H9 (cell line): ENCODE measurements around the gene SERPINE2. TPM values are rescaled to one million over a fixed set of nuclear protein-coding genes. Genes with fewer than 3 reads are reported as not detected.

Experiments
- DNase-seq: peaks from one replicate; pipeline ENCODE4 v3.0.0-alpha.2; 2017
- H2AFZ ChIP-seq: one replicate; pipeline ENCODE4 v1.6.1; 2013; ENCODE audit warnings: mild to moderate bottlenecking, low read length, control low read depth, moderate library complexity
- H2AK5ac ChIP-seq: 2 replicates; pipeline ENCODE4 v1.6.1; 2013; ENCODE audit warnings: low read length, control low read depth, mixed read lengths; ENCODE audit not compliant: insufficient read length
- H2BK120ac ChIP-seq: one replicate; pipeline ENCODE4 v1.6.1; 2013; ENCODE audit warnings: low read depth, mild to moderate bottlenecking, low read length, control low read depth, inconsistent platforms; ENCODE audit not compliant: poor library complexity, severe bottlenecking
- H2BK12ac ChIP-seq: 2 replicates; pipeline ENCODE4 v1.6.1; 2013; ENCODE audit warnings: low read length, control low read depth, mixed read lengths, low read depth; ENCODE audit not compliant: insufficient read length
- H2BK15ac ChIP-seq: 2 replicates; pipeline ENCODE4 v1.6.1; 2013; ENCODE audit warnings: low read depth, low read length, control low read depth
- H2BK20ac ChIP-seq: one replicate; pipeline ENCODE4 v1.6.1; 2013; ENCODE audit warnings: low read depth, mild to moderate bottlenecking, low read length, control low read depth, inconsistent platforms; ENCODE audit not compliant: poor library complexity, severe bottlenecking
- H2BK5ac ChIP-seq: 2 replicates; pipeline ENCODE4 v1.6.1; 2013; ENCODE audit warnings: low read length, control low read depth, mixed read lengths; ENCODE audit not compliant: insufficient read length
- H3K14ac ChIP-seq: 2 replicates; pipeline ENCODE4 v1.6.1; 2013; ENCODE audit warnings: low read length, control low read depth; ENCODE audit not compliant: insufficient read depth
- H3K18ac ChIP-seq: 2 replicates; pipeline ENCODE4 v1.6.1; 2013; ENCODE audit warnings: low read depth, mild to moderate bottlenecking, mixed read lengths, low read length, control low read depth; ENCODE audit not compliant: insufficient read length
- H3K23ac ChIP-seq: 2 replicates; pipeline ENCODE4 v1.6.1; 2013; ENCODE audit warnings: low read length, control low read depth, mixed read lengths, low read depth; ENCODE audit not compliant: insufficient read length
- H3K23me2 ChIP-seq: 2 replicates; pipeline ENCODE4 v1.6.1; 2013; ENCODE audit warnings: low read depth, mild to moderate bottlenecking, mixed read lengths, low read length, control low read depth; ENCODE audit not compliant: insufficient read length, poor library complexity, severe bottlenecking
- H3K27ac ChIP-seq: 2 replicates; pipeline ENCODE4 v1.5.1; 2013; ENCODE audit warnings: low read length, control low read depth, mixed read lengths, low read depth; ENCODE audit not compliant: insufficient read length
- H3K27me3 ChIP-seq: 2 replicates; pipeline ENCODE4 v1.6.1; 2013; ENCODE audit warnings: low read length, control low read depth, inconsistent platforms; ENCODE audit not compliant: insufficient read depth
- H3K4ac ChIP-seq: 2 replicates; pipeline ENCODE4 v1.6.1; 2013; ENCODE audit warnings: low read depth, mild to moderate bottlenecking, control low read depth, inconsistent platforms, low read length, moderate library complexity
- H3K4me1 ChIP-seq: 2 replicates; pipeline ENCODE4 v1.6.1; 2013; ENCODE audit warnings: low read length, control low read depth, inconsistent platforms; ENCODE audit not compliant: insufficient read depth
- H3K4me2 ChIP-seq: 2 replicates; pipeline ENCODE4 v1.6.1; 2013; ENCODE audit warnings: low read length, control low read depth, mixed read lengths; ENCODE audit not compliant: insufficient read length, insufficient read depth
- H3K56ac ChIP-seq: 2 replicates; pipeline ENCODE4 v1.6.1; 2013; ENCODE audit warnings: low read depth, mild to moderate bottlenecking, mixed read lengths, low read length, control low read depth; ENCODE audit not compliant: insufficient read length
- H3K79me1 ChIP-seq: 2 replicates; pipeline ENCODE4 v1.6.1; 2013; ENCODE audit warnings: low read depth, mild to moderate bottlenecking, moderate library complexity, low read length, control low read depth, inconsistent platforms; ENCODE audit not compliant: insufficient read depth, poor library complexity, severe bottlenecking
- H3K79me2 ChIP-seq: 2 replicates; pipeline ENCODE4 v1.6.1; 2013; ENCODE audit warnings: low read length, control low read depth, inconsistent platforms; ENCODE audit not compliant: insufficient read depth
- H3K9ac ChIP-seq: 2 replicates; pipeline ENCODE4 v1.6.1; 2013; ENCODE audit warnings: low read length, control low read depth, mixed read lengths; ENCODE audit not compliant: insufficient read length; ENCODE audit errors: extremely low read depth
- H3K9me3 ChIP-seq: one replicate; pipeline ENCODE4 v1.6.1; 2013; ENCODE audit warnings: low read depth, low read length, inconsistent platforms; ENCODE audit not compliant: control insufficient read depth
- H3T11ph ChIP-seq: one replicate; pipeline ENCODE4 v1.6.1; 2013; ENCODE audit warnings: mild to moderate bottlenecking, low read length, control low read depth, inconsistent platforms
- H4K20me1 ChIP-seq: one replicate; pipeline ENCODE4 v1.6.1; 2013; ENCODE audit not compliant: control insufficient read depth, insufficient read length, insufficient read depth
- H4K5ac ChIP-seq: 2 replicates; pipeline ENCODE4 v1.6.1; 2013; ENCODE audit warnings: low read depth, mild to moderate bottlenecking, mixed read lengths, low read length, control low read depth; ENCODE audit not compliant: insufficient read length
- H4K8ac ChIP-seq: replicated peaks from 2 replicates; pipeline ENCODE4 v1.6.1; 2013; ENCODE audit warnings: low read length, control low read depth, mixed read lengths, low read depth; ENCODE audit not compliant: insufficient read length
- H4K91ac ChIP-seq: 2 replicates; pipeline ENCODE4 v1.6.1; 2013; ENCODE audit warnings: low read depth, mild to moderate bottlenecking, moderate library complexity, mixed read lengths, low read length, control low read depth; ENCODE audit not compliant: insufficient read length
- H3K27ac Mint-ChIP-seq, 3 experiments: 2 replicates in 2 of 3; 3 replicates in 1 of 3; pipeline ENCODE4 v1.8.0; 2020 to 2021; ENCODE audit warnings: mixed read lengths in 3 of 3, mild to moderate bottlenecking in 1 of 3, moderate library complexity in 1 of 3
- H3K27me3 Mint-ChIP-seq: 2 replicates; pipeline ENCODE4 v1.8.0; 2021; ENCODE audit warnings: low read depth, mild to moderate bottlenecking, moderate library complexity, mixed read lengths
- H3K36me3 Mint-ChIP-seq, 3 experiments: 2 replicates in 2 of 3; 3 replicates in 1 of 3; pipeline ENCODE4 v1.8.0; 2020 to 2021; ENCODE audit warnings: low read depth in 3 of 3, mixed read lengths in 3 of 3; ENCODE audit not compliant: insufficient read depth in 1 of 3
- H3K4me1 Mint-ChIP-seq, 2 experiments: 2 replicates each; pipeline ENCODE4 v1.8.0; 2020; ENCODE audit warnings: mixed read lengths in 2 of 2
- H3K4me3 Mint-ChIP-seq, 2 experiments: 2 replicates in 1 of 2; 3 replicates in 1 of 2; pipeline ENCODE4 v1.8.0; 2020 to 2021; ENCODE audit warnings: mild to moderate bottlenecking in 2 of 2, mixed read lengths in 2 of 2, moderate library complexity in 1 of 2
- H3K9me3 Mint-ChIP-seq, 2 experiments: 2 replicates in 1 of 2; 3 replicates in 1 of 2; pipeline ENCODE4 v1.8.0; 2020; ENCODE audit warnings: mild to moderate bottlenecking in 2 of 2, mixed read lengths in 2 of 2, moderate library complexity in 1 of 2
- CTCF ChIP-seq: fragments of 200-600 bp; sonication (generic); conservative IDR thresholded peaks from 3 replicates; pipeline ENCODE4 v1.8.0; 2021; ENCODE audit warnings: antibody characterized with exemption, mild to moderate bottlenecking
- WGBS: extraction: QIAGEN DNeasy Blood & Tissue Kit; methylation state at CpG from one replicate; pipeline ENCODE4 v1.1.7; 2013; ENCODE audit warnings: missing lambda C conversion rate, low lambda C conversion rate, mixed read lengths; ENCODE audit not compliant: insufficient read length; ENCODE audit errors: extremely low coverage; 5-methylcytosine and 5-hydroxymethylcytosine counted together
- total RNA-seq: library from RNA; stranded (reverse); gene quantifications from 2 replicates; pipeline ENCODE4 v1.2.1, GENCODE V29; 2021

SERPINE2 gene
- total RNA-seq, 1 experiment from 2014 or later: 40.0 TPM

GRCh38 chr2:223993634-223994232, 45.4 kb downstream of the SERPINE2 start:
- H3K4me2 ChIP-seq: no peak overlapping the region
- H3K4me3 Mint-ChIP-seq: no peak overlapping the region

More at GRCh38 chr2:223993634-223994232, 45.4 kb downstream of the SERPINE2 start:
- H4K91ac ChIP-seq: no peak overlapping the region
- Mint-ChIP-seq H3K27me3 (no peaks in the 10 kb centered on the region), H3K36me3 (peaks cover 0 to 6% (median 0%) of the 10 kb centered on the region in 3 experiments; a peak in 4 of 7 replicates), H3K27ac (0 out of 7 replicates have a peak overlapping the region, but pooled peaks of 1 of the 3 experiments have one; percentile 12), H3K4me1 (peaks cover 6 to 11% of the 10 kb centered on the region in 2 experiments; a peak in 3 of 4 replicates), H3K9me3 (no peaks in the 10 kb centered on the region; a peak in 1 of 5 replicates)
- H2AFZ ChIP-seq: no peak overlapping the region
- H2BK15ac ChIP-seq: no peak overlapping the region
- H4K5ac ChIP-seq: no peak overlapping the region
- H3K23ac ChIP-seq: no peak overlapping the region
- no CpG with 5 or more reads among the region's 5 CpGs for whole genome bisulfite sequencing
- H4K8ac ChIP-seq: no peak overlapping the region
- TF ChIP-seq CTCF: peak; percentile 91
- H3K79me1 ChIP-seq: no peaks in the 10 kb centered on the region
- H3K79me2 ChIP-seq: no peaks in the 10 kb centered on the region
- DNase-seq: no peak
- no peak overlapping the region for H3T11ph ChIP-seq
- H3K9me3 ChIP-seq: no peaks in the 10 kb centered on the region
- no peaks in the 10 kb centered on the region for H3K4me1 ChIP-seq
- no peak overlapping the region for H2BK20ac ChIP-seq
- H3K4ac ChIP-seq: no peak overlapping the region
- no peak overlapping the region for H2AK5ac ChIP-seq
- no peaks in the 10 kb centered on the region for H3K27me3 ChIP-seq
- no peak overlapping the region for H3K56ac ChIP-seq
- no peak overlapping the region for H3K14ac ChIP-seq
- no peak overlapping the region for H3K27ac ChIP-seq
- H2BK120ac ChIP-seq: no peak overlapping the region
- no peaks in the 10 kb centered on the region for H4K20me1 ChIP-seq
- H2BK12ac ChIP-seq: no peak overlapping the region
- no peak overlapping the region for H3K9ac ChIP-seq
- no peak overlapping the region for H2BK5ac ChIP-seq
- no peaks in the 10 kb centered on the region for H3K23me2 ChIP-seq
- H3K18ac ChIP-seq: no peak overlapping the region
